Esophagus muscularis mucosa (tissue), 3 donors: Measurements from ENCODE around the gene RAD51B.

Experiments used
- POLR2A ChIP-seq: fragments of 450-650 bp; IDR thresholded peaks from one replicate; pipeline ENCODE4 v1.6.1; 2017; ENCODE audit warnings: antibody characterized with exemption, moderate library complexity, mild to moderate bottlenecking, low read depth
- POLR2AphosphoS5 ChIP-seq, 2 donors: sonication (generic); formaldehyde crosslinking; IDR thresholded peaks; one replicate each; pipeline ENCODE4 v1.6.1; 2017; ENCODE audit warnings: antibody characterized with exemption in 2 of 2
- TF ChIP-seq, protein P1 (sequence below), 3 experiments: fragments of 200-600 bp in 2 of 3; fragments of 450-650 bp in 1 of 3; sonication (generic) in 2 of 3; IDR thresholded peaks; one replicate each; pipeline ENCODE4 v1.5.1; 2017 to 2019; ENCODE audit warnings: antibody characterized with exemption in 3 of 3, mild to moderate bottlenecking in 2 of 3, moderate library complexity in 1 of 3

DNA sequence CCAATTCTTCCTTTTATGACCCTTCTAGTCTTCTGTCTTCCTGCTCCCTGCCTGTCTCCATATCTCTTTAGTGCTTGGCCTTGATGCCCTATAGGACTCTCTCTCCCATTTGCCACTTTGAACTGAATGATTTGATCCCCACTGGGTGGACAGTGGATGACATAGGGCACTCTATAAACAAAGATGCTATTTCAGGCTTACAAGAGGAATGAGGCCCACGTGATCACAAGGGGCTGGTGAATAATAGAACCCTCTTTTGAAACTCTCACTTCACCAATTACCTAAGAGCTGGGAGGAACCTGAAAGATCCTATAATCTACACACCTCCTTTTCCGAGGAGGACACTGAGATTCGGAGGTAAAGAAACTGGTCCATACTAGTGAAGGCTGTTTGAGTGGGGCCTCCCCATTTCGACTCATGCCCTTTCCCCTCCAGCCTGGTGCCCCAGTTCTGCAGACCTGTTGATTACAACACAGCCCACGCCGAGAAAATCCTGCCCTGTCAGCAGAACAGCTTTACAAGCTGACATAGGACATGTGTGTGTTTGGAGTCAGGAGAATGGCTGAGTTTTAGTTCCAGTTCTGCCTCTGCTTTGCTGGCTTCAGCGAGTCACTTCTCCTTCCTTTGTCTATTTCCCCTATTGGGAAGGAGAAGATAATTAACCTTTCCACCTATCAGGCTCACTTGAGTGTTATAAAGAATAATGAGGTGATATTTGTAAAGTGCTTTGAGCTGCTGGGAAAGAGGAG lies 573.0 kb downstream of the RAD51B start:
- TF ChIP-seq POLR2A: no peak
- TF ChIP-seq POLR2AphosphoS5 (IDR thresholded peaks at IDR 0.05): peak; percentile 47
- TF ChIP-seq, protein P1, sequence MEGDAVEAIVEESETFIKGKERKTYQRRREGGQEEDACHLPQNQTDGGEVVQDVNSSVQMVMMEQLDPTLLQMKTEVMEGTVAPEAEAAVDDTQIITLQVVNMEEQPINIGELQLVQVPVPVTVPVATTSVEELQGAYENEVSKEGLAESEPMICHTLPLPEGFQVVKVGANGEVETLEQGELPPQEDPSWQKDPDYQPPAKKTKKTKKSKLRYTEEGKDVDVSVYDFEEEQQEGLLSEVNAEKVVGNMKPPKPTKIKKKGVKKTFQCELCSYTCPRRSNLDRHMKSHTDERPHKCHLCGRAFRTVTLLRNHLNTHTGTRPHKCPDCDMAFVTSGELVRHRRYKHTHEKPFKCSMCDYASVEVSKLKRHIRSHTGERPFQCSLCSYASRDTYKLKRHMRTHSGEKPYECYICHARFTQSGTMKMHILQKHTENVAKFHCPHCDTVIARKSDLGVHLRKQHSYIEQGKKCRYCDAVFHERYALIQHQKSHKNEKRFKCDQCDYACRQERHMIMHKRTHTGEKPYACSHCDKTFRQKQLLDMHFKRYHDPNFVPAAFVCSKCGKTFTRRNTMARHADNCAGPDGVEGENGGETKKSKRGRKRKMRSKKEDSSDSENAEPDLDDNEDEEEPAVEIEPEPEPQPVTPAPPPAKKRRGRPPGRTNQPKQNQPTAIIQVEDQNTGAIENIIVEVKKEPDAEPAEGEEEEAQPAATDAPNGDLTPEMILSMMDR (IDR thresholded peaks at IDR 0.05): no peak
